ENCODE results near the gene RBMX.
"Not testable (repeated sequence)": the region's sequence is repeated elsewhere in the genome, so short reads cannot be mapped to it uniquely, and the experiment has no call there.

Gene RBMX

DNA sequence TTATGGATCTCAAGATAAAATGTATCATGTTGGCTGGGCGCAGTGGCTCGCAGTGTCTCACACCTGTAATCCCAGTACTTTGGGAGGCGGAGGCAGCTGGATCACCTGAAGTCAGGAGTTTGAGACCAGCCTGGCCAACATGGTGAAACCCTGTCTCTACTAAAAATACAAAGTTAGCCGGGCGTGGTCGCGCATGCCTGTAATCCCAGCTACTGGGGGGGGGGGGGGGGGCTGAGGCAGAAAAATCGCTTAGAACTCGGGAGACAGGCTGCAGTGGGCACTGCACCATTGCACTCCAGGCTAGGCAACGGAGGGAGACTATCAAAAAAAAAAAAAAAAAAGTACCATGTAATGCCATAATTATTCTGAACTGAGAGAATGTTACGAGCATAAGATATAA is 2.1 kb downstream of the RBMX start:
- no peak for DNase-seq (ENCODE audit: low read depth)

DNA sequence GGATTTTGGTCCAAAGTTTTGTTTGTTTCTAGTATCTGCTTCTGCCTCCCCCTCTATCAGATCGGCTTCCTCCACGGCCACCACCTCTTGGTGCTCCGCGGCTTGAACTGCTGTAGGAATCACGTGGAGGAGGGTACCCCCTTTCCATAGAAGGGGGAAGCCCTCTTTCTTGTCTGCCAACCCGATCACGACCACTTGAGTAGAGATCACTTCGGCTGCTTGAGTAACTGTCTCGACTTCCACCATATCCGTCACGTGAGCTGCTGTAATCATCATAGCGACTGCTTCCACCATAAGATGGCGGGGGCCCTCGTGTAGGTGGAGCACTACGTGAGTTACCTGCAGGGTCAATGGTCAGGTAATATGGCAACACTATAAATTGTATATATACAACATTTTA is 6.4 kb downstream of the RBMX start:
- DNase-seq (ENCODE audit: low read depth) = not testable (repeated sequence)

DNA sequence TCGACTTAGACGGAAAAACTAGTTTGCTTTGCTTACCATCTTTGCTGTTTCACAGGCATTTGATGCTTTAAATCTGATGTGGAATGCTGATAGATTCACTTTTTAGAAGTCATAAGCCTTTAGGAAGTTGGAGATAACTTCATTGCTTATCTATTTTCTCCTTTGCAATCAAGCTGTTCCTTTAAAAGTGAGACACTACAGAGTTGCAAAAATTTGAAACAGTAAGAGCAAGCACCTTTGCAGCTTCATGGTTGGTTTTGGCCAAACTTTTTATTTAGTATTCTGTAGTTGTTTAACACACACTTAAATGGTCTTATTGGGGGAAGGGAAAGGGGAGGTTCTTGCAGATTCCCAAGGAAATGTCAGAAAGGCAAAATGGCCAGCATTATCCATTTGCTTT is 7.3 kb downstream of the RBMX start:
- not testable (repeated sequence) for DNase-seq (ENCODE audit: low read depth)

DNA sequence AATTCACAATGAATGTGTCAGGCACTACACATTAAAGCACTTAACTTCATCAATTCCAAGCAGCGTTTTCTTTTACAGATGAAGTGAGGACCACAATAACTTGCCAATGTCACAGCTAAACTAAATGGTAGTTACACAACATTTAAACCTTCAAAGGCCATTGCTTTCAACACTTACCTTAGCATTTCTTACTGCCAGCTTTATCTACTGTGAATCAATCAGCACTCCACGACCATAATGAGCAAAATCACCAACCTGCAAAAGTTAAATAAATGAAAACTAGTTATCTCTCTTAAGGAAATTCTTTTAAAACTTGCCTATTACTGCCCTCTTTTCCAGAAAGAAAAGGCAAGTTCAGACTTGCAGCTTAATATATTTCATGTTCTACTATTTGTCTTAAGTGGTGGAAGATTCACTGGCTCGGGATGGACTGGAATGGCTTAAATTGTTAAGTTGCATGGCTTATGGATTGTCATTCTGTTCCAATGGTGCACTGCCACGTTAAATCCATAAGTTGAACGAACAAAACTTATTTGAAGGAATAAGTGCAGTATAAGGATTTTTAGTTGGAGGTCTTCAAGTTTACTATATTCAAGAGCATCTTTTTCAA is 8.3 kb downstream of the RBMX start:
- no peak for DNase-seq (ENCODE audit: low read depth)

DNA sequence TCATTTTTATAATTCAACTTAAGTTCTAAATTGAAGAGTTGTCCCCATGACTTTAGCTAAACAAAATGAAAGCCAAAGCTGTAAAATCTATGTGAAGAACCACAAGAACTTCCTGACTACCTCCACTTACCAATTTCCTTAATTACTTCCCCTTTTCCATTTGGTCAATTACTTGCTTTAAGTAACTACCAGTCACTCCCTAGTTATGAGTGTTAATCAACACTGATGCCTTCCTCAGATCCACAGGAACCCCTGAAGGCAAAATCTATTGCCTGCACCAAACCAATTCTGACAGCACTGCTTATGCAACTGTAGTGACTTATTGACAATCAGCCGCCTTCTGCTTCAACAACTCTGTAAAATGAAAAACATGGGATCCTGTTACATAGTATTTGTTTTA is 10.5 kb downstream of the RBMX start:
- DNase-seq (ENCODE audit: low read depth) = no peak

DNA sequence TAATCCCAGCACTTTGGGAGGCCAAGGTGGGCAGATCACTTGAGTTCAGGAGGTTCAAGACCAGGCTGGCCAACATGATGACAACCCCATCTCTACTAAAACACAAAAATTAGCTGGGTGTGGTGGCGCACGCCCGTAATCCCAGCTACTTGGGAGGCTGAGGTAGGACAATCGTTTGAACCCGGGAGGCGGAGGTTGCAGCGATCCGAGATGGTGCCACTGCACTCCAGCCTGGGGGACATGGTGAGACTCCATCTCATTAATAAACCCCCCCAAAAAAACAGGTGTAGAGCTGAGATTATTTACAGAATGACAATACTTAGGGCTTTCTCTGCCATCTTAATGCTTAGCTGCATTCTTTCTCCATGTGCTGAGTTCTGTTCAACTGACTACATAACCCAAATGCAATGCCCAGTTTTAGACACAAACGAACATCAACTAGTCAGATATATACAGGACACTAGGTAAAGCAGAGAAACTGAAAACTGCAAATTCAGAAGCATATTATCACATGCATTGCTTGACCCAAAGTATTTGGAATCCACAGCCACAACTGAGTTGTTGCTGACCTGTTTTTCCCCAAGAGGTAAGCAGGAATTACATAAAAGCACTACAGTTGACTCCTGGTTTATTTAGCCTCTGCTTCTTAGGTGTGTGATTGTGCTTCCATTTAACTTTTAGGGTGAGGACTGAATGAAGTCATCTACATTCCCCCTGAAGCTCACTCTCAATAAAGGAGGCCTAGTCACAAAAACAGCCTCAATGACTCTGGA is 12.1 kb downstream of the RBMX start:
- no peak for DNase-seq (ENCODE audit: low read depth)

DNA sequence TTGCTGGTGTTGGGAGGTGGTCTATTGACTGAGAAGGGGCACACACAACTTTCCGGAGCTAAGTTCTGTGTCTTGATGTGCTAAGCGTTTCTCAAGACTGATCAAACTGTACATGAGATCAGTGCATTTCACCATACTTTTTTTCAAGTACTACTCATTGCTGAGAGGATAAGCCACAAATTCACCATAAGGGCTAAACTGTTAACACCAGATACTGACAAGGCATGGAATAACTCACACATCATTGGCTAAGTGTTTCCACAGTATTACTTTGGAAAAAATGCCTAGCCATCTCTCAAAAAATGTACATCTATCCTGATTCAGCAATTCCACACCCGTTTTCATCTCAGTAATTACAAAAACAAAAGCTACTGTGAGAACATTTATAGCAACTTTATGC is 13.0 kb downstream of the RBMX start:
- DNase-seq (ENCODE audit: low read depth) = no peak

DNA sequence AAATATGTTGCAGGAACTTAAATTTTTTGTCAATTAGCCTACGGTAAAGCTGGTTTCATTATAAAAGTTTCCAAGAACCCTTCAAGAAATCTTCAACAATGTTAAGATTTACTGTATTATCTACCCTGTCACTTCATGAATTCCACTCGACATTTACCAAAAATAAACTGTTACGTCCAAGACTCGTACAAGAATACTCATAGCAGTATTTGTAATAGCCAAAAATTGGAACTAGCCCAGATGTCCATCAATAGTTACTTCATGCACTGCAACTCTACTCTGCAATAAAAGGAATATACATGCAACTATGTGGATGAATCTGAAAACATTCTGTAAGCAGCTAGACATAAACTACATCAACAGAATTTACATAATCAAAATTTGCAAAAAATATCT is 13.4 kb downstream of the RBMX start:
- no peak for DNase-seq (ENCODE audit: low read depth)

DNA sequence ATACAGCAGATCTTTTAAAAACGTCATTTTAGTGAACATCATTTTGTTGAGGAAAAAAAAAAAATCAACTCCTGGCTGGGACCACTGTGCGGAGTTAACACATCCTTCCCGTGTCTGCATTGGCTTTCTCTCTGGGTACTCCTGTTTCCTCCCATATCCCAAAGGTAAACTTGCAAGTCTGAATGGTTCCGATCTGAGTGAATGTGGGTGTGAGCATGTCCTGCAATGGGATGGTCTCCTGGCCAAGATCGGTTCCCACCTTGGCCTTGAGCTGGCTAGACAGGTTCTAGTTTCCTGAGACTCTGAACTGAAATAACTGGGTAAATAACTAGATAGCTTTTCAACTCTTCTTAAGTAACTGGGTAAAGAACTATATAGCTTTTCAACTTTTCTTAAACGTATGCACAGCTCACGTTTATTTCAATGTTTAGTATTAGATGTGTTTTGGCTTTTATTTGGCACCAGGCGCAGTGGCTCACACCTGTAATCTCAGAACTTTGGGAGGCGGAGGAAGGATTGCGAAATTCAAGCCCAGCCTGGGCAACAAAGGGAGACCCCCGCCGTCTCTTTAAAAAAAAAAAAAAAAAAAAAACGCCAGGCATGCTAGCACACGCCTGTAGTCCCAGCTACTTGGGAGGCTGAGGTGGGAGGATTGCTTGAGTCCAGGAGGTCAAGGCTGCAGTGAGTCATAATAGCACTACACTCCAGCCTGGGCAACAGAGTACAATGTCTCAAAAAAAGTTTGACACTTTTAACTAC is 14.0 kb downstream of the RBMX start:
- no peak for DNase-seq (ENCODE audit: low read depth)

DNA sequence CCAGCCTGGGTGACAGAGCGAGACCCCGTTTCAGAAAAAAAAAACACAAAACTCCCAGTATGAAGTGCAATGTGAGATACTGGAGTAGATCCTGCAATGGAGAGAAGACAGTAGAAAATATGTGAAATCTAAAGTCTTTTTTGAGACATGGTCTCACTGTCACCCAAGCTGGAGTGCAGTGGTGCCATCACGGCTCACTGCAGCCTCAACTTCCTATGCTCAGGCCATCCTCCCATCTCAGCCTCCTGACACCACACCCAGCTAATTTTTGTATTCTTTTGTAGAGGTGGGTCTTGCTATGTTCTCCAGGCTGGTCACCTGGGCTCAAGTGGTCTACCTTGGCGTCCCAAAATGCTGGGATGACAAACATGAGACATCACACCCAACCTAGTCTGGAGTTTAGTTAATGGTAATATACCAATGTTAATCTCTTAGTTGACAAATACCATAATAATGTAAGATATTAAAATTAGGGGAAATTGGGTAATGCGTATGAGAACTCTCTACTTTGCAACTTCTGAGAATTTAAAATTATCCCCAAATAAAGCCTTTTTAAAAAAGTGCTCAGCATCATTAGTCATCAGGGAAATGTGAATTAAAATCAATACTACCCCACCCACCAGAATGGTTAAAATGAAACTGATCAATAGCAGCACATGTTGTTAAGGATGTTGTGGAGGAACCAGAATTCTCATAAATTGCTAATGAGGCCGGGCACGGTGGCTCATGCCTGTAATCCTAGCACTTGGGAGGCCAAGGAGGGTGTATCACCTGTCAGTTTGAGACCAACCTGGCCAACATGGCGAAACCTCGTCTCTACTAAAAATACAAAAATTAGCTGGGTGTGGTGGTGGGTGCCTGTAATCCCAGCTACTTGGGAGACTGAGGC is 15.0 kb downstream of the RBMX start:
- DNase-seq (ENCODE audit: low read depth) = no peak

DNA sequence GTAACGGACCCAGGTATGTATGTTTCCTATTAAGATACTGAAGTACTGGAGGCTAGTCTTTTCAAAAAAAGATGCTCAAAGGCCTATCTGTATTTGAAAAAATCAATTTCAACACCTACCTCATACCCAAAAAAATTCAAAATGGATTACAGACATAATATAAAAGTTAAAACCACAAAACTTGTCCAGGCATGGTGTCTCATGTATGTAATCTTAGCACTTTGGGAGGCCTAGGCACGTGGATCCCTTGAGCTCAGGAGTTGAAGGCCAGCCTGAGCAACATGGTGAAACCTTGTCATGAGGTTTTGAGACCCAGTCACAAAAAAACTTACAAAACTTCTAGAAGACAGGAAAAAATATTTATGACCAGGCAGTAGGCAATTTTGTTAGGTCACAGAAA is 16.7 kb downstream of the RBMX start:
- no peak for DNase-seq (ENCODE audit: low read depth)

DNA sequence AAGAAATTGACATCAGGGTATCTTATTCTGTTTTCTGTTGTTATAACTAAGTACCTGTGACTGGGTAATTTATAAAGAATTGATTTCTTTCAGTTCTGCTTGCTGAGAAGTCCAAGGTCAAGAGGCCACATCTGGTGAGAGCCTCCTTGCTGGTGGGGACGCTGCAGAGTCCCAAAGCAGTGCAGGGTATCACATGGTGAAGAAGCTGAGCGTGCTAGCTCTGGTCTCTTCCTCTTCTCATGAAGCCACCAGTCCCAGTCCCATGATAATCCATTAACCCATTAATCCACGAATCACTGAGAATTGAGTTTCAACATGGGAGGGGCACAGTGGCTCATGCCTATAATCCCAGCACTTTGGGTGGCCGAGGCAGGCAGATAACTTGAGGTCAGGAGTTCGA is 18.0 kb downstream of the RBMX start:
- no peak for DNase-seq (ENCODE audit: low read depth)

DNA sequence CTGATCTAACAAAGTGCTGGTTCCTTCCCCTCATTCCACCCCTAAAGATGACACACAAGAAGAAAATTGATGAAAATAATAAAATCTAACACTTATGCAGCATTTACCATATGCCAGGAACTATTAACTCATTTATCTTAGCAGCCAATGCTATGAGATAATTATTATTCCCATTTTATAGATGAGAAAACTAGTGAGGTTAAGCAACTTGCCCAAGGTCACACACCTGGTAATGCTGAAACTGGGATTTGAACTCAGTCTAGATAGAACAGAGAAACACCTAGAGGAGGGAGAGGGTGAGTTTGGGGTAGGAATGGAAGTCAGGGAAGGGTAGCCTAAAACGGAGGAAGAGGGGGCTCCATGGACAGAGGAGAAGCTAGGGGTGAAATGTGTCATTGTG is 18.6 kb downstream of the RBMX start:
- DNase-seq (ENCODE audit: low read depth) = no peak

DNA sequence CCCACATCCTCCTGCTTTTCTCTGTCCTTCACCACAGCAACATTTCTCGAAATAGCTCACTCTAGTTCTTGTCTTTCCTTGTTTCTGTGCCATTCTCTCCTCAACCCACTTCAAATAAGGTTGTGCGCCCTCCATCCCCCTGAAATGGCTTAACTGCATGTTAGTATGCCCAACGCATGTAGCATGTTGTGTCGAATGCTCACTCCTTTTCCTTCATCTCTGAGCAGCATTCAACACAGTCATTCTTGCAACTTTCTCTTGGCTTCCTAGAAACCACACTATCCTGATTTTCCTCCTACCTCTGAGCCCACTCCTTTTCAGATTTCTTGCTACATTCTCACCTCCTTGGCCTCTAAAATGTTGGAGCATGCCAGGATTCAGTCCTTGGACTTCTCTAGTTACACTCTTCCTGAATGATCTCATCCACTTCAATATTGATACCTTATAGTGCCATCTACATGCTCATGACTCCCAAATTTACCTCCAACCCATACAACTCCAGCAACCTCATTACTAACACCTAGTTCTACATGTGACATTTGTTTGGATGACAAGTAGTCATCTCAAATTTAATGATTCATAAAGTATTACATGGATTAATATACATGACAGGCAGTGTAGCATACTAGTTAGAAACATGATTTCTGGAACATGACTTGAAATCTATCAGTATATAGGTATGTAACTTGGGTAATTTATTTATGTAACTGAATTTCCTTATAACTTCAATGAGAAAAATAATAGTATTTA is 22.3 kb downstream of the RBMX start:
- no peak for DNase-seq (ENCODE audit: low read depth)

DNA sequence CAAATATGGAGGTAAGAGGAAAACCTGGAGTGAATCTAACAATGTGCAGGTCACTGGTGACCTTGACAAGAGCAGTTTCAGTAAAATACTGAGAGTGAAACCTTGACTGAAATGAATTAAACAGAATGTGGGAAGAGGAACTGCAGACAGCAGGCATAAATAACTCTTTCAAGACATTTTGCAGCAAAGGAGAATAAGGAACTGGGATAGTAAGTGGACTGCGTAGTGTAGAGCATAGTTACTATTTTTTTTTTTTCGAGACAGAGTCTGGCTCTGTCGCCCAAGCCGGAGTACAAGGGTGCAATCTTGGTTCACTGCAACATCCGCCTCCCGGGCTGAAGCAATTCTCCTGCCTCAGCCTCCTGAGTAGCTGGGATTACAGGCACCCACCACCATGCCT is 24.0 kb downstream of the RBMX start:
- no peak for DNase-seq (ENCODE audit: low read depth)

DNA sequence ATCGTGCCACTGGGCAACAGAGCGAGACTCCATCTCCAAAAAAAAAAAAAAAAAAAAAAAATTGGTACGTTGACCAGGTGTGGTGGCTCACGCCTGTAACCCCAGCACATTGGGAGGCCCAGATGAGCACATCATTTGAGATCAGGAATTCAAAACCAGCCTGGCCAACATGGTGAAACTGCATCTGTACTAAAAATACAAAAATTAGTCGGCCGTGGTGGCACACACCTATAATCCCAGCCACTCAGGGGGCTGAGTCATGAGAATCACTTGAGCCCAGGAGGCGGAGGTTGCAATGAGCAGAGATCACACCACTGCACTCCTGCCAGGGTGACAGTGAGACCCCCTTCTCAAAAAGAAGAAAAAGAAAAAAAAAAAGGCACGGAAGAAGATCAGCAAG is 24.5 kb downstream of the RBMX start:
- no peak for DNase-seq (ENCODE audit: low read depth)

DNA sequence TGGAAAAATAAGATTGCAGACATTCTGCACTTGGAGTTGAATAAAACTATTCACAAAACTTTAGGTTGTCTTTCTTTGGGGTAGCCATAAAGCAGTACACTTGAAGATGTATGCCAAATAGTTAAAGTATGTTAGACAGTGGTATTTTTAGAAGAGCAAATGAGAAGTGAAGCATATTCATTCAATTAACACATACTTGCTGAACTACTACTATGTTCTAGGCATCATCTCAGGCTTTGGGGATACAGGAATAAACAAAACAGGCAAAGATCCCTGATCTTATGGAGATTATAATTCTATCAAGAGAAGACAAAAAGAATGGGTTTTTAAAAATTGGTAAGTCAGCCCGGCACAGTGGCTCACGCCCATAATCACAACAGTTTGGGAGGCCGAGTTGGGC is 29.0 kb downstream of the RBMX start:
- no peak for DNase-seq (ENCODE audit: low read depth)

DNA sequence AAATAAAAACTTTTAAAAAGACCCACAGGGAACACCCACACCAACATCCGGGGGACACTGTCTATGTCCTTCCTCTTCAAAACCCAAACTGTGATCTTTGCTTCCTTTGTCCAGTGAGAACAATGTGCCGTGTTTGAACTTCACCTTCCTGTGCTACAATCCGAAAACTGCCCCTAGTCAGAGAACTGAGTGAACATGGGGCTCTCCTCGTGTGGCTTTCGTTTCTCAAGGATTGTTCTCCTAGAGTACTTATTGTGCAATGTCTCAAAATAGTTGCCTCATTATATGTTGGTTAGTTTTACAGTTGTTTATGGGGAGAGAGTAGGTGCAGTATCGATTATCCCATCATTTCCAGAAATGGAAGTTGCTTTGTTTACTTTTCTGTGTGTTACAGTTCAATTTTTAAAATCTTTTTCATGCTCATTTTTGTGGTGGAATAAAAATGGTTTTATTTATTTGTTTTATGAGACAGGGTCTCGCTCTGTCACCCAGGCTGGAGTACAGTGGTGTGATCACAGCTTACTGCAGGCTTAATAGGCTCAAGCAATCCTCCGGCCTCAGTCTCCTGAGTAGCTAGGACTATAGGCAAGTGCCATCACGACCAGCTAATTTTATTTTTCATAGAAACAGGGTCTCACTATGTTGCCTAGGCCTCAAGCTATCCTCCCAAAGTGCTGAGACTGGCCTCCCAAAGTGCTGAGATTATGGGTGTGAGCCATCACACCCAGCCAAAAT is 29.9 kb downstream of the RBMX start:
- no peak for DNase-seq (ENCODE audit: low read depth)

DNA sequence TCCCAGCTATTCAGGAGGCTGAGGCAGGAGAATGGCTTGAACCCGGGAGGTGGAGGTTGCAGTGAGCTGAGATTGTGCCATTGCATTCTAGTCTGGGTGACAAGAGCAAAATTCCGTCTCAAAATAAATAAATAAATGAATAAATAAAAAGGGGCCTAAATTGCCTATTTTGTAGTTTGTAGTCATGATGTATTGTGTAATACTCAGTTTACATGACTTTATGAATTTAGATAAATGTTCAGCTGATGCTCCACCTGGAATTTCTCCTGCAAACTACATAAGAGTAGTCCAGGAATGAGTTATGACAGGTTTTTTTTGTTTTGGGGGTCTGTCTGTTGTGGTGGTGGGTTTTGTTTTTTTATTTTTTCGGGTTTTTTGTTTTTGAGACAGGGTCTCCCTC is 31.1 kb downstream of the RBMX start:
- DNase-seq (ENCODE audit: low read depth) = no peak

DNA sequence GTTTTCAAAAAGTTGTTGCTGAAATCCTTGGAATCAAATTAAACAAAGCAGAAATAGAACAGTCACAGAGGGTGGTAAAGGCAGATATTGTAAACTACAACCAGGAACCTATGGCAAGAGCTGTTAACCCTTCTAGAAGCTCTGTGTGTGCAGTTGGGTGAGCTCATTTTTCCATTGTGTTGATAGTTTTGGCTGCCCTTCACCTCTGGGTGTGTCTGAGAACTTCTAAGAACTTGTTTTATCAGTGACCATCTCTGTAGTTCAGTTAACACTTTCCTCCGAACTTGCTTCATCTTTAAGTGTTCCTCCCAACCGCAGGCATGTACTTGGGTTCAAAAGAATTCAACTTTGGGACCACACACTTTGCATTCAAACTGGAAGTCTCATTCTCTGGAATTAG is 32.7 kb downstream of the RBMX start:
- DNase-seq (ENCODE audit: low read depth) = no peak

DNA sequence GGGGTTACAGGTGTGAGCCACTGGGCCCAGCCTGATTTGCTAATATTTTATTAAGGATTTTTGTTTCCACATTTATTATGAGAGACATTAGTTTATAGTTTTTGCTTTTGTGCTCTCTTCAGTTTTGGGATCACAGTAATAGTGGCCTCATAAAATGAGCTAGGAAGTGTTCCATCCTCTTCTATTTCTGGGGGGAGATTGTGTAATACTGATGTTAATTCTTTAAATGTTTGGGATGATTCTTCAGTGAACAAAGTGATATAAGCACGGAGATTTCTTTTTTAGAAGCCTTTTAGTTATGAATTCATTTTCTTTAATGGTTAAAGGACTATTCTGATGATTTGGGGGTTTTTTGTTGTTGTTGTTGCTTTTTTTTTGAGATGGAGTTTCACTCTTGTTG is 41.3 kb downstream of the RBMX start:
- no peak for DNase-seq (ENCODE audit: low read depth)

All from T follicular helper cell (primary cell).